AG04450 (cell line): ENCODE data around the gene ATP5F1D. TPM values are rescaled to one million over a fixed set of nuclear protein-coding genes. Genes with fewer than 3 reads are reported as not detected.

Experiments
- CTCF ChIA-PET: fragments of 300-600, 350-600 bp; formaldehyde crosslinking; extraction: SDS; loops from one replicate; lab custom pipeline; 2022; ENCODE audit warnings: antibody characterized with exemption, inconsistent platforms; lab: Charles Lee
- POLR2A ChIA-PET: fragments of 350-600 bp; formaldehyde crosslinking; extraction: SDS; loops from one replicate; lab custom pipeline; 2021; ENCODE audit warnings: antibody characterized with exemption, inconsistent platforms; lab: Yijun Ruan, JAX
- DNase-seq: peaks from one replicate; pipeline ENCODE4 v3.0.0-alpha.2; 2011; ENCODE audit warnings: low read depth, low spot score
- H3K27ac ChIP-seq: one replicate; pipeline ENCODE4 v1.5.1; 2012; ENCODE audit warnings: low read depth, low read length, control low read depth
- H3K27me3 ChIP-seq: one replicate; pipeline ENCODE4 v1.6.0; 2012; ENCODE audit warnings: low read length; ENCODE audit not compliant: control insufficient read depth, insufficient read depth
- H3K4me3 ChIP-seq: 2 replicates; pipeline ENCODE4 v1.5.1; 2011; ENCODE audit warnings: mild to moderate bottlenecking, low read depth, low read length, control low read depth
- H3K9me3 ChIP-seq: 2 replicates; pipeline ENCODE4 v1.5.1; 2012; ENCODE audit warnings: low read length; ENCODE audit not compliant: control insufficient read depth, insufficient read depth
- CTCF ChIP-seq: IDR thresholded peaks from 2 replicates; pipeline ENCODE4 v1.5.1; 2011; ENCODE audit warnings: low read depth, low read length, control low read depth, inconsistent platforms
- polyA plus RNA-seq: library from polyadenylated mRNA; depleted of rRNA; stranded (reverse); fragments of >200 nt; gene quantifications from 2 replicates; pipeline ENCODE4 v1.2.3, GENCODE V29; 2011

ATP5F1D gene
- polyA plus RNA-seq, 1 experiment = 36.4 TPM

GRCh38 chr19:1224047-1224825, 17.3 kb upstream of the ATP5F1D start:
- ChIA-PET POLR2A (no interaction called here), CTCF (interaction anchor here (0.5 to 1.0 kb wide), 2 partner anchors 42 to 111 kb away, joined by 3 read pairs; no protein-coding TSS in a partner anchor)
- H3K27ac ChIP-seq = no peak overlapping the region
- no peaks in the 10 kb centered on the region for H3K27me3 ChIP-seq
- no peak overlapping the region for H3K4me3 ChIP-seq
- H3K9me3 ChIP-seq = no peaks in the 10 kb centered on the region; the same call in 1 of the 2 replicates
- no peak for TF ChIP-seq CTCF
- no peak for DNase-seq

- no peak for TF ChIP-seq CTCF
- CTCF ChIA-PET = interaction anchor here (0.5 kb wide), 1 partner anchor 42 kb away, joined by 3 read pairs; no protein-coding TSS in a partner anchor
- DNase-seq = no peak
- POLR2A ChIA-PET = interaction anchor here (0.9 kb wide), 1 partner anchor 11 kb away, joined by 3 read pairs; no protein-coding TSS in a partner anchor
- no peaks in the 10 kb centered on the region for H3K27me3 ChIP-seq
- H3K9me3 ChIP-seq = no peaks in the 10 kb centered on the region; the same call in 1 of the 2 replicates
- no peak overlapping the region for H3K27ac ChIP-seq
- H3K4me3 ChIP-seq = no peak overlapping the region
Observed at GRCh38 chr19:1224847-1225246, 16.7 kb upstream of the ATP5F1D start.

GRCh38 chr19:1225440-1226226, 15.9 kb upstream of the ATP5F1D start:
- H3K27me3 ChIP-seq = no peaks in the 10 kb centered on the region
- ChIA-PET CTCF (no interaction called here), POLR2A (interaction anchor here (0.6 to 0.9 kb wide), 2 partner anchors 10 to 44 kb away, joined by 3 read pairs; partner anchors contain the start of gene CIRBP)
- DNase-seq = no peak
- no peak for TF ChIP-seq CTCF
- no peaks in the 10 kb centered on the region; the same call in 1 of the 2 replicates for H3K9me3 ChIP-seq
- peak overlapping the region; percentile 21 for H3K27ac ChIP-seq
- no peak overlapping the region for H3K4me3 ChIP-seq

GRCh38 chr19:1226227-1226518, 15.4 kb upstream of the ATP5F1D start:
- ChIA-PET CTCF (no interaction called here), POLR2A (no interaction called here)
- H3K27ac ChIP-seq = no peak overlapping the region
- H3K9me3 ChIP-seq = no peaks in the 10 kb centered on the region; the same call in 1 of the 2 replicates
- no peaks in the 10 kb centered on the region for H3K27me3 ChIP-seq
- DNase-seq = no peak
- H3K4me3 ChIP-seq = no peak overlapping the region
- TF ChIP-seq CTCF = no peak
